ENCODE results near the gene GPR107.

DNA sequence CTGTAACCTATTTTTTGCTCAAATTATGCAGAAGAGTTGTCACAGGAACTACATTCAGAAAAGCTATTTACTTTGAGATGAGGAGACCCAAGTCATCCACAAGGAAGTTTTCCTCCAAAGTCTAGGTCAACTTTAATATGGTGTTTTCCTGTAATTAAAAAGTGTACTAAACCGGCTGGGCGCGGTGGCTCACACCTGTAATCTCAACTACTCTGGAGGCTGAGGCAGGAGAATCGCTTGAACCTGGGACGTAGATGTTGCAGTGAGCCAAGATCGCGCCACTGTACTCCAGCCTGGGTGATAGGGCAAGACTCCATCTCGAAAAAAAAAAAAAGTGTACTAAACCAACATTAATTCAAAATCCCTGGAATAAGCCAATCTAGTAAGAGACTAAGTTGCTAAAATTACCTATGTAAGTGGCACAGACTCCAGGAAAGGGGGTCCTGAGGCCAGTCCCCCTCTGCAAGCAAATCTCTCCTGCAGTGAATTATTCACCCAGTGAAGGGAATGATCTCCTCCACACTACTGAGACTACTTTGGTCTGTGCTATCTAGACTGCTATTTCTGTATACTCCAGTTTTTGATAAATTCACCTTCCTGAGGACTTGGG lies 49.7 kb upstream of the GPR107 start:
- no peak for TF ChIP-seq NR3C1 (CRISPR knock-in tag; conservative IDR thresholded peaks at IDR 0.05; ENCODE audit: low read depth)
- no peak for TF ChIP-seq HMGXB4 (CRISPR knock-in tag; IDR thresholded peaks at IDR 0.05)
- TF ChIP-seq, protein P1, sequence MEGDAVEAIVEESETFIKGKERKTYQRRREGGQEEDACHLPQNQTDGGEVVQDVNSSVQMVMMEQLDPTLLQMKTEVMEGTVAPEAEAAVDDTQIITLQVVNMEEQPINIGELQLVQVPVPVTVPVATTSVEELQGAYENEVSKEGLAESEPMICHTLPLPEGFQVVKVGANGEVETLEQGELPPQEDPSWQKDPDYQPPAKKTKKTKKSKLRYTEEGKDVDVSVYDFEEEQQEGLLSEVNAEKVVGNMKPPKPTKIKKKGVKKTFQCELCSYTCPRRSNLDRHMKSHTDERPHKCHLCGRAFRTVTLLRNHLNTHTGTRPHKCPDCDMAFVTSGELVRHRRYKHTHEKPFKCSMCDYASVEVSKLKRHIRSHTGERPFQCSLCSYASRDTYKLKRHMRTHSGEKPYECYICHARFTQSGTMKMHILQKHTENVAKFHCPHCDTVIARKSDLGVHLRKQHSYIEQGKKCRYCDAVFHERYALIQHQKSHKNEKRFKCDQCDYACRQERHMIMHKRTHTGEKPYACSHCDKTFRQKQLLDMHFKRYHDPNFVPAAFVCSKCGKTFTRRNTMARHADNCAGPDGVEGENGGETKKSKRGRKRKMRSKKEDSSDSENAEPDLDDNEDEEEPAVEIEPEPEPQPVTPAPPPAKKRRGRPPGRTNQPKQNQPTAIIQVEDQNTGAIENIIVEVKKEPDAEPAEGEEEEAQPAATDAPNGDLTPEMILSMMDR (IDR thresholded peaks at IDR 0.05): no peak
- no peak for TF ChIP-seq NR2C2 (CRISPR knock-in tag; IDR thresholded peaks at IDR 0.05)
- TF ChIP-seq, protein P2, sequence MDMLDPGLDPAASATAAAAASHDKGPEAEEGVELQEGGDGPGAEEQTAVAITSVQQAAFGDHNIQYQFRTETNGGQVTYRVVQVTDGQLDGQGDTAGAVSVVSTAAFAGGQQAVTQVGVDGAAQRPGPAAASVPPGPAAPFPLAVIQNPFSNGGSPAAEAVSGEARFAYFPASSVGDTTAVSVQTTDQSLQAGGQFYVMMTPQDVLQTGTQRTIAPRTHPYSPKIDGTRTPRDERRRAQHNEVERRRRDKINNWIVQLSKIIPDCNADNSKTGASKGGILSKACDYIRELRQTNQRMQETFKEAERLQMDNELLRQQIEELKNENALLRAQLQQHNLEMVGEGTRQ (CRISPR knock-in tag; IDR thresholded peaks at IDR 0.05): no peak
- TF ChIP-seq RELA (CRISPR knock-in tag; IDR thresholded peaks at IDR 0.05; ENCODE audit: borderline replicate concordance): no peak
- no peak for TF ChIP-seq PRRX2 (CRISPR knock-in tag; IDR thresholded peaks at IDR 0.05)
- no peak for TF ChIP-seq NR1H2 (CRISPR knock-in tag; IDR thresholded peaks at IDR 0.05)
- no peak for TF ChIP-seq JUN (CRISPR knock-in tag; IDR thresholded peaks at IDR 0.05)
- no peak for TF ChIP-seq ZNF263 (CRISPR knock-in tag; IDR thresholded peaks at IDR 0.05; ENCODE audit: low read depth)

All from WTC11 (cell line).